ENCODE results near the gene C1QL2. TPM values are rescaled to one million over a fixed set of nuclear protein-coding genes. Genes with fewer than 3 reads are reported as not detected.
A peak's percentile ranks its signal among the peaks of the same experiment; 100 is the strongest.

The C1QL2 gene
- total and polyA plus RNA-seq, 4 experiments from 2014 or later, result not detected

GRCh38 chr2:119136872-119137271 is 21.7 kb downstream of the C1QL2 start:
- intact Hi-C loops (cut with micrococcal nuclease), result no loop called here
- Histone ChIP-seq H3K4me3 (ENCODE audit: low read length in 2 of 2) (no peak overlapping the region), H3K27me3 (ENCODE audit: insufficient read depth, low read length) (no peaks in the 10 kb centered on the region), H3K36me3 (ENCODE audit: insufficient read depth, low read length) (no peaks in the 10 kb centered on the region), H3K4me1 (ENCODE audit: insufficient read depth, low read length) (no peaks in the 10 kb centered on the region), H3K27ac (ENCODE audit: low read depth, low read length) (no peak overlapping the region), H3K9me3 (ENCODE audit: control insufficient read depth in 1 of 2, low read length in 2 of 2) (no peaks in the 10 kb centered on the region)
- DNase-seq, result no peak
- CTCF ChIA-PET (ENCODE audit: partially characterized antibody), result no interaction called here
- Mint-ChIP-seq H3K36me3 (no peaks in the 10 kb centered on the region), H3K4me1 (peaks cover 0 to 4% (median 0%) of the 10 kb centered on the region in 4 donors), H3K27ac (no peak overlapping the region), H3K4me3 (no peak overlapping the region), H3K27me3 (peaks cover 2 to 10% of the 10 kb centered on the region in 2 donors), H3K9me3 (peaks cover 0 to 2% (median 0%) of the 10 kb centered on the region in 8 donors)
- POLR2A ChIA-PET (ENCODE audit: partially characterized antibody), result no interaction called here

GRCh38 chr2:119136093-119136492 is 22.5 kb downstream of the C1QL2 start:
- H3K4me1 ChIP-seq (ENCODE audit: insufficient read depth, low read length), result no peaks in the 10 kb centered on the region
- no peaks in the 10 kb centered on the region for H3K9me3 ChIP-seq (ENCODE audit: control insufficient read depth in 1 of 2, low read length in 2 of 2)
- no peaks in the 10 kb centered on the region for H3K27me3 ChIP-seq (ENCODE audit: insufficient read depth, low read length)
- no peaks in the 10 kb centered on the region for H3K36me3 ChIP-seq (ENCODE audit: insufficient read depth, low read length)
- ChIA-PET CTCF (ENCODE audit: partially characterized antibody) (interaction anchor here (0.6 to 1.0 kb wide), 2 partner anchors 9 to 1103 kb away, joined by 3 to 5 read pairs; no protein-coding TSS in a partner anchor), POLR2A (ENCODE audit: partially characterized antibody) (interaction anchor here (0.6 kb wide), 1 partner anchor 13 kb away, joined by 3 read pairs; no protein-coding TSS in a partner anchor)
- H3K4me3 ChIP-seq (ENCODE audit: low read length in 2 of 2), result no peak overlapping the region
- Mint-ChIP-seq H3K27me3 (peaks cover 2 to 11% of the 10 kb centered on the region in 2 donors), H3K36me3 (no peaks in the 10 kb centered on the region), H3K9me3 (peaks cover 0 to 2% (median 0%) of the 10 kb centered on the region in 8 donors), H3K27ac (no peak overlapping the region), H3K4me3 (no peak overlapping the region), H3K4me1 (peaks cover 0 to 4% (median 0%) of the 10 kb centered on the region in 4 donors)
- intact Hi-C loops (cut with micrococcal nuclease), result no loop called here
- DNase-seq, result no peak
- no peak overlapping the region for H3K27ac ChIP-seq (ENCODE audit: low read depth, low read length)

GRCh38 chr2:119134775-119135174 is 23.8 kb downstream of the C1QL2 start:
- Histone ChIP-seq H3K27me3 (ENCODE audit: insufficient read depth, low read length) (no peaks in the 10 kb centered on the region), H3K4me1 (ENCODE audit: insufficient read depth, low read length) (no peaks in the 10 kb centered on the region), H3K4me3 (ENCODE audit: low read length in 2 of 2) (no peak overlapping the region), H3K27ac (ENCODE audit: low read depth, low read length) (no peak overlapping the region), H3K9me3 (ENCODE audit: control insufficient read depth in 1 of 2, low read length in 2 of 2) (no peaks in the 10 kb centered on the region), H3K36me3 (ENCODE audit: insufficient read depth, low read length) (no peaks in the 10 kb centered on the region)
- DNase-seq, result no peak
- CTCF ChIA-PET (ENCODE audit: partially characterized antibody), result no interaction called here
- POLR2A ChIA-PET (ENCODE audit: partially characterized antibody), result no interaction called here
- intact Hi-C loops (cut with micrococcal nuclease), result no loop called here
- Mint-ChIP-seq H3K36me3 (no peaks in the 10 kb centered on the region), H3K4me3 (no peak overlapping the region), H3K9me3 (peaks cover 0 to 1% (median 0%) of the 10 kb centered on the region in 8 donors), H3K27me3 (peaks cover 4 to 11% of the 10 kb centered on the region in 2 donors), H3K27ac (no peak overlapping the region), H3K4me1 (peaks cover 0 to 4% (median 0%) of the 10 kb centered on the region in 4 donors)

GRCh38 chr2:119126650-119127049 is 31.9 kb downstream of the C1QL2 start:
- Histone ChIP-seq H3K4me3 (ENCODE audit: low read length in 2 of 2) (no peak overlapping the region), H3K4me1 (ENCODE audit: insufficient read depth, low read length) (no peaks in the 10 kb centered on the region), H3K9me3 (ENCODE audit: control insufficient read depth in 1 of 2, low read length in 2 of 2) (no peaks in the 10 kb centered on the region), H3K27me3 (ENCODE audit: insufficient read depth, low read length) (no peaks in the 10 kb centered on the region), H3K27ac (ENCODE audit: low read depth, low read length) (no peak overlapping the region), H3K36me3 (ENCODE audit: insufficient read depth, low read length) (no peaks in the 10 kb centered on the region)
- Mint-ChIP-seq H3K27ac (no peak overlapping the region), H3K36me3 (no peaks in the 10 kb centered on the region), H3K9me3 (peaks cover 0 to 2% (median 0%) of the 10 kb centered on the region in 8 donors), H3K27me3 (peaks cover 5 to 6% of the 10 kb centered on the region in 2 donors), H3K4me3 (no peak overlapping the region), H3K4me1 (no peaks in the 10 kb centered on the region)
- ChIA-PET CTCF (ENCODE audit: partially characterized antibody) (interaction anchor here (0.9 to 2.8 kb wide), 5 partner anchors 9 to 245 kb away, joined by 3 to 8 read pairs (median 3); no protein-coding TSS in a partner anchor), POLR2A (ENCODE audit: partially characterized antibody) (no interaction called here)
- peak in 2 of 5 donors; percentile 6 to 7 for DNase-seq
- intact Hi-C loops (cut with micrococcal nuclease), result loop anchor here (5.0 kb wide), 1 partner anchor 904 kb away; no protein-coding TSS in a partner anchor

- ChIA-PET POLR2A (ENCODE audit: partially characterized antibody) (interaction anchor here (0.5 kb wide), 1 partner anchor 12 kb away, joined by 3 read pairs; no protein-coding TSS in a partner anchor), CTCF (ENCODE audit: partially characterized antibody) (no interaction called here)
- Mint-ChIP-seq H3K27me3 (peaks cover 2 to 3% of the 10 kb centered on the region in 2 donors), H3K9me3 (peaks cover 0 to 2% (median 0%) of the 10 kb centered on the region in 8 donors), H3K4me3 (no peak overlapping the region), H3K36me3 (no peaks in the 10 kb centered on the region), H3K4me1 (no peaks in the 10 kb centered on the region), H3K27ac (no peak overlapping the region)
- no peak for DNase-seq
- Histone ChIP-seq H3K4me1 (ENCODE audit: insufficient read depth, low read length) (no peaks in the 10 kb centered on the region), H3K27me3 (ENCODE audit: insufficient read depth, low read length) (no peaks in the 10 kb centered on the region), H3K4me3 (ENCODE audit: low read length in 2 of 2) (no peak overlapping the region), H3K36me3 (ENCODE audit: insufficient read depth, low read length) (no peaks in the 10 kb centered on the region), H3K27ac (ENCODE audit: low read depth, low read length) (no peak overlapping the region), H3K9me3 (ENCODE audit: control insufficient read depth in 1 of 2, low read length in 2 of 2) (no peaks in the 10 kb centered on the region)
- intact Hi-C loops (cut with micrococcal nuclease), result no loop called here
Measured at GRCh38 chr2:119123389-119123788, 35.2 kb downstream of the C1QL2 start.

- no peak overlapping the region for H3K27ac ChIP-seq (ENCODE audit: low read depth, low read length)
- no peaks in the 10 kb centered on the region for H3K36me3 Mint-ChIP-seq
- H3K4me1 ChIP-seq (ENCODE audit: insufficient read depth, low read length), result no peaks in the 10 kb centered on the region
- CTCF ChIA-PET (ENCODE audit: partially characterized antibody), result no interaction called here
- peaks cover 2 to 3% of the 10 kb centered on the region in 2 donors for H3K27me3 Mint-ChIP-seq
- H3K27ac Mint-ChIP-seq, result no peak overlapping the region
- H3K9me3 Mint-ChIP-seq, result peaks cover 0 to 2% (median 0%) of the 10 kb centered on the region in 8 donors
- no peaks in the 10 kb centered on the region for H3K4me1 Mint-ChIP-seq
- no peaks in the 10 kb centered on the region for H3K9me3 ChIP-seq (ENCODE audit: control insufficient read depth in 1 of 2, low read length in 2 of 2)
- POLR2A ChIA-PET (ENCODE audit: partially characterized antibody), result no interaction called here
- intact Hi-C loops (cut with micrococcal nuclease), result no loop called here
- H3K4me3 ChIP-seq (ENCODE audit: low read length in 2 of 2), result no peak overlapping the region
- no peak overlapping the region for H3K4me3 Mint-ChIP-seq
- no peak for DNase-seq
- H3K36me3 ChIP-seq (ENCODE audit: insufficient read depth, low read length), result no peaks in the 10 kb centered on the region
- no peaks in the 10 kb centered on the region for H3K27me3 ChIP-seq (ENCODE audit: insufficient read depth, low read length)
Measured at GRCh38 chr2:119122663-119123062, 35.9 kb downstream of the C1QL2 start.

GRCh38 chr2:119119999-119120756 is 38.4 kb downstream of the C1QL2 start:
- ChIA-PET POLR2A (ENCODE audit: partially characterized antibody) (no interaction called here), CTCF (ENCODE audit: partially characterized antibody) (no interaction called here)
- H3K4me3 Mint-ChIP-seq, result no peak overlapping the region

More at GRCh38 chr2:119119999-119120756, 38.4 kb downstream of the C1QL2 start:
- no peak for DNase-seq
- H3K4me1 ChIP-seq (ENCODE audit: insufficient read depth, low read length), result no peaks in the 10 kb centered on the region
- H3K36me3 ChIP-seq (ENCODE audit: insufficient read depth, low read length), result no peaks in the 10 kb centered on the region
- H3K27me3 ChIP-seq (ENCODE audit: insufficient read depth, low read length), result no peaks in the 10 kb centered on the region
- intact Hi-C loops (cut with micrococcal nuclease), result no loop called here
- Mint-ChIP-seq H3K27me3 (peaks cover 2 to 3% of the 10 kb centered on the region in 2 donors), H3K27ac (no peak overlapping the region), H3K9me3 (peaks cover 0 to 2% (median 0%) of the 10 kb centered on the region in 8 donors), H3K4me1 (no peaks in the 10 kb centered on the region), H3K36me3 (no peaks in the 10 kb centered on the region)
- H3K4me3 ChIP-seq (ENCODE audit: low read length in 2 of 2), result no peak overlapping the region
- no peaks in the 10 kb centered on the region for H3K9me3 ChIP-seq (ENCODE audit: control insufficient read depth in 1 of 2, low read length in 2 of 2)
- no peak overlapping the region for H3K27ac ChIP-seq (ENCODE audit: low read depth, low read length)
